ENCODE data around the gene PRF1. TPM values are rescaled to one million over a fixed set of nuclear protein-coding genes. Genes with fewer than 3 reads are reported as not detected.
"Not testable (repeated sequence)": the region's sequence is repeated elsewhere in the genome, so short reads cannot be mapped to it uniquely, and the experiment has no call there.

PRF1 gene
- total RNA-seq, 1 donor from 2014 or later: 0.62 TPM

- peak; percentile 85 for DNase-seq
Measured at GRCh38 chr10:70617798-70618568, 15.4 kb upstream of the PRF1 start.

GRCh38 chr10:70616761-70617160, 14.2 kb upstream of the PRF1 start:
- no peak for DNase-seq

GRCh38 chr10:70615784-70616522, 13.4 kb upstream of the PRF1 start:
- DNase-seq: no peak

GRCh38 chr10:70615211-70615610, 12.7 kb upstream of the PRF1 start:
- no peak for DNase-seq

GRCh38 chr10:70614364-70614763, 11.8 kb upstream of the PRF1 start:
- DNase-seq: not testable (repeated sequence)

GRCh38 chr10:70613941-70614340, 11.4 kb upstream of the PRF1 start:
- no peak for DNase-seq

GRCh38 chr10:70607936-70608335, 5.4 kb upstream of the PRF1 start:
- no peak for DNase-seq

- DNase-seq: no peak
Measured at GRCh38 chr10:70605161-70605560, 2.6 kb upstream of the PRF1 start.

- no peak for DNase-seq
Measured at GRCh38 chr10:70604106-70604505, 1.6 kb upstream of the PRF1 start.

GRCh38 chr10:70603449-70603801, 884 bp upstream of the PRF1 start:
- DNase-seq: no peak

GRCh38 chr10:70601746-70602145, 795 bp downstream of the PRF1 start:
- DNase-seq: no peak

- no peak for DNase-seq
Measured at GRCh38 chr10:70600512-70601395, 1.8 kb downstream of the PRF1 start.

GRCh38 chr10:70599791-70600190, 2.8 kb downstream of the PRF1 start:
- DNase-seq: no peak

- DNase-seq: no peak
Measured at GRCh38 chr10:70599319-70599718, 3.2 kb downstream of the PRF1 start.

GRCh38 chr10:70598857-70599295, 3.7 kb downstream of the PRF1 start:
- DNase-seq: no peak

- DNase-seq: no peak
Measured at GRCh38 chr10:70597856-70598815, 4.4 kb downstream of the PRF1 start.

- peak; percentile 95 for DNase-seq
Measured at GRCh38 chr10:70596860-70597809, 5.4 kb downstream of the PRF1 start.

GRCh38 chr10:70596110-70596798, 6.3 kb downstream of the PRF1 start:
- DNase-seq: peak; percentile 69

- no peak for DNase-seq
Measured at GRCh38 chr10:70595566-70596016, 7.0 kb downstream of the PRF1 start.

- no peak for DNase-seq
Measured at GRCh38 chr10:70594161-70594560, 8.4 kb downstream of the PRF1 start.

Measured in tongue (tissue), 2 donors.